H1 (cell line): ENCODE results near the gene TINAG.

ENCODE experiments used
- ATF2 ChIP-seq: IDR thresholded peaks from 2 replicates; pipeline ENCODE4 v1.6.1; 2012; ENCODE audit warnings: low read length, inconsistent platforms
- CHD2 ChIP-seq: IDR thresholded peaks from 2 replicates; pipeline ENCODE4 v1.6.1; 2012; ENCODE audit warnings: low read length, improper control_type of control experiment
- CTCF ChIP-seq, 3 experiments: IDR thresholded peaks; 1 replicate in 2 of 3; 2 replicates in 1 of 3; pipeline versions ENCODE4 v1.5.1 to v1.6.1; 2011; ENCODE audit warnings: low read length in 3 of 3, mild to moderate bottlenecking in 3 of 3, inconsistent platforms in 2 of 3, low read depth in 1 of 3, moderate library complexity in 1 of 3; ENCODE audit not compliant: insufficient read depth in 1 of 3; ENCODE audit errors: control extremely low read depth in 1 of 3
- EZH2 ChIP-seq: fragments of 200-600 bp; sonication (generic); IDR thresholded peaks from 2 replicates; pipeline ENCODE4 v1.7.1; 2012; ENCODE audit warnings: low read depth, mild to moderate bottlenecking, moderate library complexity, low read length, inconsistent platforms; ENCODE audit not compliant: severe bottlenecking
- JUND ChIP-seq: IDR thresholded peaks from 2 replicates; pipeline ENCODE4 v1.6.1; 2011; ENCODE audit warnings: mild to moderate bottlenecking, improper control_type of control experiment, low read length
- KDM5A ChIP-seq: fragments of 200-600 bp; IDR thresholded peaks from 2 replicates; pipeline ENCODE4 v1.7.1; 2012; ENCODE audit warnings: mild to moderate bottlenecking, low read length, inconsistent platforms, mixed read lengths
- POLR2A ChIP-seq, 2 experiments: IDR thresholded peaks; 1 replicate in 1 of 2; 2 replicates in 1 of 2; pipeline ENCODE4 v1.6.1; 2011; ENCODE audit warnings: low read depth in 2 of 2, low read length in 2 of 2, mild to moderate bottlenecking in 2 of 2; ENCODE audit errors: control extremely low read depth in 1 of 2
- POLR2AphosphoS5 ChIP-seq: IDR thresholded peaks from 2 replicates; pipeline ENCODE4 v1.6.1; 2011; ENCODE audit warnings: low read depth, low read length
- RFX5 ChIP-seq: IDR thresholded peaks from 2 replicates; pipeline ENCODE4 v1.6.1; 2011; ENCODE audit warnings: low read depth, low read length, improper control_type of control experiment, borderline replicate concordance
- USF2 ChIP-seq: IDR thresholded peaks from 2 replicates; pipeline ENCODE4 v1.6.1; 2011; ENCODE audit warnings: low read length, improper control_type of control experiment
- ZNF274 ChIP-seq: IDR thresholded peaks from 2 replicates; pipeline ENCODE4 v1.7.0; 2012; ENCODE audit warnings: low read length, borderline replicate concordance; ENCODE audit errors: extremely low read depth

- TF ChIP-seq POLR2A (IDR thresholded peaks at IDR 0.05; ENCODE audit: control extremely low read depth in 1 of 2, low read depth in 2 of 2, low read length in 2 of 2) (no peak), EZH2 (no peak), CTCF (IDR thresholded peaks at IDR 0.05; ENCODE audit: control extremely low read depth in 1 of 3, insufficient read depth in 1 of 3, low read depth in 1 of 3, low read length in 3 of 3) (no peak), RFX5 (no peak), JUND (no peak), CHD2 (no peak), ATF2 (no peak), ZNF274 (no peak), KDM5A (no peak), POLR2AphosphoS5 (no peak), USF2 (no peak)
These were observed 46.4 kb downstream of the TINAG start for GRCh38 chr6:54354608-54355007.
